Activated CD4-positive, alpha-beta T cell treated with anti-CD3 and anti-CD28 coated beads, Interleukin-2, Interleukin-6, amounts not matched to agents 100 ng/mL and 50 ng/mL, durations not matched to agents 16 hours and 8 hours (primary cell): Measurements from ENCODE around the gene KATNAL1.

Source experiments
- DNase-seq: peaks from one replicate; pipeline ENCODE4 v3.0.0-alpha.2; 2020

Gene KATNAL1

DNA sequence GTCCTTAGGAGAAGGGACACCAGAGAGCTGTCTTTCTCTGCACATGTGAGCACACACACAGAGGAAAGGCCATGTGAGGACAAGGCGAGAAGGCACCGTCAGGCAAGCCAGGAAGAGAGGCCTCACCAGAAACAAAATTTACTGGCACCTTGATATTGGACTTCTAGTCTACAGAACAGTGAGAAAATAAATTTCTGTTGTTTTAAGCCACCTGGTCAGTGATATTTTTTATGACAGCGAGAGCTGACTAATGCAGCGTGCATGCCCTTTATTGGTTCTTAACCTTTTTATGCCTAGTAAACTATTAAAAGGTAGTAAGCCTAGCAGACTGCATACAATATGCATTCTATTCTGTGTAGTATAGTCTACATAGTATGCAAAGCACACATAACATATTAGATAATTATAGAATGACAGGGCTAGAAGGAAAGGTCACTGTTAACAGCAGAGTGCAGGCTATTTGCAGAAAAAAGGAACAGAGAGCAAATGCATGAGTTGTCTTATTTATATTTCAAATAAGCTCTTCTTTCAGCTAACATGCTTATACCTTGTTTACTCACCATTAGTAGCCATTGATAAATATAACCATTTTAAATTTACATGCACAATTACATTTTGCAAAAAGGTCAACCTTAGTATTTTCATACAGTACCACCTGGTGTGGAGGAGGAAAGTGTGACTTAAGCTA, 25.2 kb upstream of the KATNAL1 start:
- no peak for DNase-seq

DNA sequence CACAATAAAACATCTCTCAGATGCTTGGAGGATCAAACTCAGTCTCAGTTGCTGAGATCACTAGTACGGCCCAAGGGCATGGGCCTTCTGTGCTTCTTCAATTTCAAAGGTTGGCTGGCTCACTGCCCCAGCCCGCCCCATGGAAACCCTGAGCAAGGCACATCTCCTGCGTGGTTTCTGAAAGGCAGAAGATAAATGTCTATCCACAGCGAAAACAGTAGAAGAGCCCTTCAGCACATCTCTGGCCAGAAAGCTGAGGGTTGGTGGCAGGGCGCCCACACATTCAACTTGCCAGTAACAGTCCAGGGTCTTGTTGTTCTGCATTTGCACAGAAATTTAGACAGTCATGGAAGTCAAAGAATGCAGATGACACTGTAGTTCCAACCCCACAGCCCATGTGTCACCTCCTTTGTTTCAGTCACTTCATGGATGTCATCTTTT, 24.0 kb upstream of the KATNAL1 start:
- no peak for DNase-seq

DNA sequence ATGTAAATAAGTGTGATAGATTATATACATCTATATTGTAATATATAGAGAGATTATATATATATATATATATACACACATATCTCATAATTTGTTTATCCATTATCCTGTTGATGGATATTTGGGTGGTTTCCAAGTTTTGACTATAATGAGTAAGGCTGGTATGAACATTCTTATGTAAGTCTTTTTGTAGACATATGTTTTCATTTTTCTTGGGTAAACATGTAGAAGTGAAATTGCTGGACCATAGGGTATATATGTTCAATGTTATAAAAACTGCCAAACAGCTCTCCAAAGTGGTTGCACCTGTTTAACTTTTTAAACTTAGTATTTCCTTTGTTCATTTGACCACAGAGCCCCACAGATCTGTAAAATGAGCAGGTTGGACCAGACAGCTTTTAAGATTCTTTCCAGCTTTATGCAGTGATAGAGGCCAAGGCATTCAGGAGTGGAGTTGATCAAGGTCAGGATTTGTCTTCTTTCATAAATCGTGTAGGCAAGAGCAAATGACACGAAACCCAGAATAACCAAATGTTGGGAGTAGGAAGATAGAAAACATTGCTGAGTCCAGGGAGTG, 21.7 kb upstream of the KATNAL1 start:
- DNase-seq = no peak

DNA sequence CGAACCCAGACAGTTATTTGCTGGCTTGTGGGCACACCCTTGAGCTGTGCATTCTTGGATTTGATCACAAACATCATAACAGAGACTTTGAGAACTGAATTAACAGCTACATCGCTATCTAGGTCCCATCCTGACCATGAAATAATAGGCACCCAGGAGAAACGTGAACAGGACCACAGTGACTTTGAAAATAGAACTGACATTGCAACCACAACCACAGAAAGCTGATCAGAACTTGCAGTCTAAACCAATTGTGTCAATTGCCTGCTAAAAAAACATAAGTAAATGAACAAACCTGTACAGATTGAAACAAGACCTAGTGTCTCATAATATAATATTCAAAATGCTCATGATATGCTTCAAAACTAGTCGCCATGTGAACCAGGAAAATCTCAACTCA, 18.3 kb upstream of the KATNAL1 start:
- no peak for DNase-seq

DNA sequence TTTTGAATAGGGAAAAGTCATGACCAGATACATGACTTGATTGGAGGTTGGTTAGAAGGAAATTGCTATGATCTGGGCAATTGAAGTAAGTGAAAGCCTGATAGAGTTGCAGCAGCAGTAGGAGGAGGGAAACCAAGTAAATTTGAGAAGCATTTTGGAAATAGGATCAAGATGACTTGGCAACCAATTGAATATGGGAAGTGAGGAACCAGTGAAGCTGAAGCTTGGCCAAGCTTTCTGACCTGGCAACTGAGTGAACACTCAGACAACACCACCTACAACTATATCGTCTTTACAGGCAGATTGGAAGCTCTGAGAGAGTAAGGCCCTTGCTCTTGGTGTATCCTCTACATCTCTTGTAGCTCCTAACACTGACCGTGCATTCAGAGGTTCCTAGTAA, 16.2 kb upstream of the KATNAL1 start:
- DNase-seq = no peak

DNA sequence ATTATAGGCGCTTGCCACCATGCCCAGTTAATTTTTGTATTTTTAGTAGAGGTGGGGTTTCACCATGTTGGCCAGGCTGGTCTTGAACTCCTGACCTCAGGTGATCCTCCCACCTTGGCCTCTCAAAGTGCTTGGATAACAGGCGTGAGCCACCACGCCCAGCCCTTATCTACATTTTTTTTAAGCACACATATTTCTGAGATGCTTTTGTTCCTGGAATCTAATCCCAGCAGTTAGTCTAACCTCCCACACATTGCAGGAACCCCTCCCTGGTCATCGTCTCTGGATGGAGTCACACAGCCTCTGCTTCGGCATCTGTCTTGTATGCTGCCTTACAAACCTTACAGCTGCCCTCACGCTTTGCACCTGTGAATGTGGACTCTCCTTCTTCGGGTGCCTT, 15.1 kb upstream of the KATNAL1 start:
- DNase-seq = no peak

DNA sequence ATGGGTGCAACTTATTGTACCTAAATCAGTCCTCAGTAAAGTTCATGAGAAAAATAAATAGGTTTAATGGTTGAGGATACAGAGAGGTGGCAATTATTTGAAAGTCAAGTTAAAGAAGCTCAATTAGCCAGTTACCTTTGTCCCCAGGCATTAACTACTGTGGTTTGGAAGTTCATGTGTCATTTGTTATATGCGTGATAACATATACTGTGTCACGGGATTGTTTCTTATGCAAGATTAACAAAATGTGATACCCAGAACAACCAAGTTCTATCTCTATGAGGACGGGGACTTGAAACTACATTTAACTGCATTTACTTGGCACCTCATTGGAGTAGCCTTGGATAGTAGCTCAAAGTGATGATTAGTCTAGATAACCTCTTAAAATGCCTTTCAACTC, 13.9 kb upstream of the KATNAL1 start:
- no peak for DNase-seq

DNA sequence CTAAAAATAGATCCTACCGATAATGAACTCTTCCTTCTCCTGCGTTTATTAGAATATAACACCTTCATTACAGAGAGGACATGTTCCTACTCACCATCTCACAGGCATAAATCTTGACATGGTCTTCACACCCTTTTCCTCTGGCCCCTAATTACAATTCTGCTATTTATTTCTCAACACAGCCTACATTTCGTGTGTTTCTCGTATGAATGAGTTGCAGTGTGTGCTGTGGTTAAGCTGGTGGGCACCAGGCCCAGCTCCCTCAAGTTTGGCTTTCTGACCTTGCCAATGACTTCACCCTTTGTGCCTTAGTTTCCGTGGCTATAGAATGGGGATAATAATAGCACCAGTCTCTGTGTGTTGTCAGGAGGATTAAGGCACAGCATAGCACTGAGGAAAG, 12.3 kb upstream of the KATNAL1 start:
- no peak for DNase-seq

DNA sequence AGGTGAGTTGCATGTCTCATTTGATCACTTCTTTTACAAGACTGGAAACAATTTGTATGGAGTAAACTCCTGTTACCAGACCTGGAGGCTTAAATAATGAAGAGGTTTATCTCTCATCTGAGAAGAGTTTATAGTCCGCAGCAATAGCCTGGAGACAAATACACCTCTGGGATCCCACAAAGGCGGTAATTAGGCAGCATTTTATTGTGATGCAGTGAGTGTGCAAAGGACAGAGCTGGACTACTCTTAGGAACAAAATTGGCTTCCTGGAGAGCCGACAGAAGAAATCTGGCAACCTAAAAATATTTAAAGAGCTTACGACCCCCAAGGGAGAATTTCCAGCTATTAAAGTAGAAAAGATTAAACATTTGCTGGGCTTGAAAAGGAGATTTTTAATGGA, 11.8 kb upstream of the KATNAL1 start:
- no peak for DNase-seq

DNA sequence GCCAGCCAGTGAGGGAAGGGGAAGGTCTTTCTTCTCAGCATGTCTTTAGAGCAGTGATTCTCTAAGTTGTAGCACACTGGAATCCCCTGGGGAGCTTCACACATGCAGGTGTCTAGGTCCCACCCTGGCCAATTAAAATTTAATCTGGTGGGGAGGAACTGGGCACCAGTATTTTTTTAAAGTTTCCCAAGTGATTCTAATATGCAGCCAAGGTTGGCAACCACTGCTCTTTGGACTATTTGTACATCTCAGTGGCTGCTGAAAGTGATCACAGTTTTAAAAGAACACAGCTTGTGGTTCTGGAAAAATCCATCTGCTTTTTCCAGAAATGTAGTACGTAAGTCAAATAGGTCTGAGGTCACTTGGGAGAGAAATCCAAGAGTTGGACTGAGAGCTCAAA, 10.7 kb upstream of the KATNAL1 start:
- DNase-seq = no peak

DNA sequence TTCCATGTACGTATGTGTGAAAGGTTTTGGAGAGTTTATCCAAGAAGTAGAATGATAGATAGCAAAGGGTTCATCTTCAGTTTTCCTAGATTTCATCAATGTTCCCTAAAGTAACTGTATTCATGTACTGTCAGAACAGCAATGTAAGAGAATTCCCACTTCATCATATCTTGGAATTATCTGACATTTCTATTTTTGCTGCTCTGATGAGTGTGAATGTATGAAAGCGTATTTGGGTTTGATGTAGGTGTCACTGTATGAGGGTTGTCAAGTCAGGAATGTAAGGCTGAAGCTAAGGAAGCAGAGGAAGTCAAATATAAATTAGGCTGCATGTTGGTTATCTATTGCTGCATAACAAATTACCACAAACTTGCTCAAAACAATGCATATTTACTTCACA, 7.2 kb upstream of the KATNAL1 start:
- no peak for DNase-seq

DNA sequence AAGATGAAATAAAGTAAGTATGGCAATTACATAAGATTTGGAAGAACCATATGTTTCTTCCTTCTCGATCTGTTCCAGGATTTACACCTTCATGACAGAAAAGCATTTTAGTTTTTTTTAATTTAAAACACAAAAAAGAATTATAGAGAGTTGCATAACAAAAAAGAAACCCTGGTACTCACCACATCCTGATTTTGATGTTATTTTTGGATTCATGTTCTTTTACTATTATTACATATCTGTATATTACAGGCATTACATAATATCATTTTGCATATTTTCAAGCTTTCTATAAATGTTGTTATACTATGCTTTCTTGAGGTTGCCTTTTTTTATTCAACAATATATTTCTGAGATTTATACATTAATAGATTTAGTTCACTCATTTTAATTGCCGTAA, 6.7 kb upstream of the KATNAL1 start:
- DNase-seq = no peak

DNA sequence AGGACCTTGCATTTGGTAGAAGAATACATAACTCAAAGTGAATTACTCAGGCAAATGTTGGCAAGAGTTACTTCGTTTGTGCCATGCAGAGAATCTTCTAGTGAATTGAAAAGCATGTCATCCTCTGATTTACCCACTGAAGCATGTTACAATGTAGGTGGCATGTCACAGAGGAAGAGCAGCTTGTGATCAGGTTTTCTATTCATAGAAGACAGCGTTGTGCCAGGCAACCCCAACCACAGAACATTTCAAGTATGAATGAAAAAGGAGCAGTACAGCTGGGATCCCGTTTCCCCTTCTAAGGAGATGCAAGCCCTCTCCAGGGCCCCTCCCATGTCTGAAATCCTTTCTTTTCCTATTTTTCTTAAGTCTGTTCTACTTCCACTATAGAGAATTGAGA, 6.0 kb upstream of the KATNAL1 start:
- no peak for DNase-seq

DNA sequence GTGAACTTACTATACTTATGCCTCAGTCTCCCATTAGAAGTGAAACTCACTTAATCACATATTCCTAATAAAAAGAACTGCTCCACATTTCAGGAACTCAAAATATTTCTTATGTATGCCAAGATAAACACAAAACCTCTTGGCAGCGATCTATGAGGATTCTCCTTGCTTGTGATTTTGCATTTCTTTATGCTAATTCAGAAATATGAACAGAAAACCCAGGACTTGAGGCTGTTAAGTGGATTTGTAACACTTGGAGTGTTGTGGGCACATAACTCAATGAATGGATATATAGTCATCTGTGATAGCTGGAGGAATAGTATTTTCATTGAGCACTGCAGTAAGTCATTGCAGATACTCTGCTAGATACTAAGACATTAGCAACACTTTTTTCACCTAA, 5.6 kb upstream of the KATNAL1 start:
- no peak for DNase-seq

DNA sequence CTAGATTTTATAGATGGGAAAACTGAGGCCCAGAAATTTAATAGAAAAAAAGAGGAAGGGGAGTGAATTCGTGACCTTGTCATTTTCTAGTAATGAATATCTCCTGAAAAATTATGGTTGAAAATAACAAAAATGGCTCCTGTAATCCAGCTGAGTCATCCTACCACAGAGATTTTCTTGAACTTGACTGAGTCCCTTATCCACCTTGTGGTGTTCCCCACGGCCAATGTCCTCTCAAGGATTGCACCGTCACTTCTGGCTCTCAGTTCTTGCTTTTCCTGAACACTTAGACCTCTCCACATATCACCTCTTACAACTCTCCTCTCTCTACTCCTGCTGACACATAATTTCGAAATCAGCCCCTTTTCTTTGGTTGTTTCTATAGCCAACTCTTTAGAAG, 1.2 kb upstream of the KATNAL1 start:
- peak; percentile 50 for DNase-seq

DNA sequence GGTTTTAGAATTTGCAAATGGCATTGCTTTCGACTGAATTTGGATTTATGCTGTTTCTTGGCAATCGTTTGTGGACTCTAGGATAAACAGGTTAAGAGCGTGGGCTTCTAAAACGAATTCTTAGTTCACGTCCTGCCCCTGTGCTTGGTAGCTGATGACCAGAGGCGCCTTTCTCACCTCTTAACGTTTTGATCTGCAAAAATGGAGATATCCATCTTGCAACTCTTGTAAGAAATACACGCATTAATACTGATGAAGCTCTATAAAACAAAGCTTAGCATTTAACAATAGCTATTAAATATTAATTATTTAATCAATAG, 580 bp upstream of the KATNAL1 start:
- DNase-seq = no peak

DNA sequence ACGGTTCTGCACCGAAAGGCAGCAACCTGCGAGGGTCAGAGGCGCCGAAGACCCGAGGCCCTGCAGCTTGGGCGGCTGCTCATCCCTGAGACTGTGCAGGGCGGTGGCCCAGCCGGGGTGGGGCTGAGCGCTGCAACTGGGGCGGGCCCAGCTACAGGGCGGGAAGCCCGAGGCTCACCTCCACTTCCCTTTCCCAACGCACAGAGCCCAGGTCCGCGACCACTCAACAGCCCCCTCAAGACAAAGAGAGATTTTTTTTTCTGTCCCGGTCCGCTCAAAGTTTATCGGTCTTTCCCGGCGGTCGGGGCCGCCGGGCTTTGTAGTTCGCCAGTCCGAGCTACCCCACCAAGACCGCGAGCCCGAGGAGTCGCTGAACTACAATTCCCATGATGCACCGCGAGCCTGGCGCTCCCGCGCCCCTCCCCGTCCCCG, 573 bp downstream of the KATNAL1 start:
- DNase-seq = peak; percentile 95

DNA sequence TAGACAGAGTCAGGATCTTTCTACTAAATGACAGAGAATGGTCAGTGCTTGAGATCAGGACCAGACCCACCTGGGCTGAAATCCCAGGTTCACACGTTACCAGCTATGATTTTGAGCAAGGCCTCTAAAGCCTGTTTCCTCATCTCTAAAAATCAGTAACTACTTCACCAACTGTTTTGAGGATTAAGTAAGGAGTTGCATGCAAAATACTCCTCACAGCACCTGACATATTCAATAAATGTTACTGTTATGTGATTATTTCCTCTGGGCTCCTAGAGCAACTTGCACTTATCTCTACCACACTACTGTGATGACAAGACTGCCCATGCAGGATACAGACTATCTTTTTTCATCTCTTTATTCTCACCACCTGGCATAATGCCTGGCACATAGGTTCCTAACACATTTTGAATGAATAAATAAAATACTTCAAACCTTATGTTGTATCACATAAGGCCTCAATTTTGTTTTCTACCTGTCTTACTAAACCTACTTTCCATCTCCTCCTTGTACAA, 1.8 kb downstream of the KATNAL1 start:
- DNase-seq = peak; percentile 20

DNA sequence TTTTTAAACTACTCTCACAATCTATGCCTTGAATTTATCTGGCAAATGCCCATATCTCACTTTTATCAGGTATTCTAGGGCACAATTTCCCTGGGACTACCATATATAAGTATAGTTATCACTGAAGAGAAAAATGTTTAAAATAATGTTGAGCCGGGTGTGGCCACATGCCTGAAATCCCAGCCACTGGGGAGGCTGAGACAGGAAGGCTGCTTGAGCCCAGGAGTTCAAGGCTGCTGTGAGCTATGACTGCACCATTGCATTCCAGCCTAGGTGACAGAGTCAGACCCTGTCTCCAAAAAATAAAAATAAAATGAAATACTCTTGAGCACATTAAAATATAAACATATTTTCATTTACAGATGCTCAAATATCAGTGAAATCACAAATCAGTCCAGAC, 4.1 kb downstream of the KATNAL1 start:
- no peak for DNase-seq

DNA sequence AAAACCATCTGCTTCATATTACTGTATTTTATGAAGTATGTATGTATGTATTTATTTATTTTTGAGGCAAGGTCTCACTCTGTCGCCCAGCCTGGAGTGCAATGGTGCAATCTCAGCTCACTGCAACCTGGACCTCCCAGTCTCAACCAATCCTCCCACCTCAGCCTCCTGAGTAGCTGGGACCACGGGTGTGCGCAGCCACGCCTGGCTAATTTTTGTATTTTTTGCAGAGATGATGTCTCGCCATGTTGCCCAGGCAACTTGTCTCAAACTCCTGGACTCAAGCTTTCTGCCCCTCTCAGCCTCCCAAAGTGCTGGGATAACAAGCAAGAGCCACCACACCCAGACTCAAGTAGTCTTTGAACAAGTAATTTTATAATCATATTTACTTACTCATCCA, 5.5 kb downstream of the KATNAL1 start:
- DNase-seq = no peak

DNA sequence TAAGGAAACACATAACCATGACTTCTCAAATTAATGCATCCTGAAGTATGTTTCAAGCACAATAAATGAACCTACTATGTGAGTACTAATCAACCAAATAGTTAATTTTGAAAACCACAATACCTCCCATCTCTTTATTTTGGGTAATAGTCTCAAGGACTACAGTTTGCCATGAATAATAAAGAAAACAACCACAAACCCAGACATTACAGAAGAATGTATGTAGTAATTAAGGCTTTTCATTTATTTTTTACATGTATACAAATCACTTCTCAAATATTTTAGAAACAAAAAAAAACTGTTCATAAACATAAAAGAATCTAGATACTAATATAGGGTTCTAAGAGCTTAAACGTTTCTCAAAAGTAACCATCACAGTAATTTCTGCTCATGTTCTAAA, 6.8 kb downstream of the KATNAL1 start:
- DNase-seq = no peak

DNA sequence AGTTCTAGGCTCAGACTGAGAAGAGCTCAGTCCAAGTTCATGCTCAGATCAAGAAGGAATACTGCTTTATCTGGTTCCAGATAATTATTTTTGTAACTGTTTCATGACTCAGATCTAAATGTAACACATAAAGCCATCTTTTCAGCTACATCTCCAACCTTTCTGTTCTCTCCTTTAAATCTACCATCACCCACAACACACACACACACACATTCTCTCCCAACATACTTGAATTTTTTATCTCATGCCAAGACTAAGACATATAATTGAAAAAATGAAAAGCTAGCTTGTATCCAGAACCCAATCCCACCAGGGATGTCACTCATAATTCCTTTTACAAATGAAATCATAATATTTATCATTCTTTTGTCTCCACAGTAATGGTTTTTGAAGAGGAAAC, 7.6 kb downstream of the KATNAL1 start:
- DNase-seq = no peak

DNA sequence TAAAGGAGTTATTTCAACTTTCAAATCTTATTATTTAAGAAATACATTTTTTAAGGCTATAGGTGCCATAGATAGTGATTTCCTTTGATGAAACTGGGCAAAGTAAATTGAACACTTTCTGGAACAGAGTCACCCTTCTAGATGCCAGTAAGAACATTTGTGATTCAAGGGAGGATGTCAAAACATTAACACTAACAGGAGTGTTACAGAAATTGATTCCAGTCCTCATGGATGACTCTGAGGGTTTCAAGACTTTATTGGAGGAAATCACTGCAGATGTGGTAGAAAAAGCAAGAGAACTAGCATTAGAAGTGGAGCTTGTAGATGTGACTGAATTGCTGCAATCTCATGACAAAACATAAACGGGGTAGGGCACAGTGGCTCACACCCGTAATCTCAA, 12.2 kb downstream of the KATNAL1 start:
- no peak for DNase-seq

DNA sequence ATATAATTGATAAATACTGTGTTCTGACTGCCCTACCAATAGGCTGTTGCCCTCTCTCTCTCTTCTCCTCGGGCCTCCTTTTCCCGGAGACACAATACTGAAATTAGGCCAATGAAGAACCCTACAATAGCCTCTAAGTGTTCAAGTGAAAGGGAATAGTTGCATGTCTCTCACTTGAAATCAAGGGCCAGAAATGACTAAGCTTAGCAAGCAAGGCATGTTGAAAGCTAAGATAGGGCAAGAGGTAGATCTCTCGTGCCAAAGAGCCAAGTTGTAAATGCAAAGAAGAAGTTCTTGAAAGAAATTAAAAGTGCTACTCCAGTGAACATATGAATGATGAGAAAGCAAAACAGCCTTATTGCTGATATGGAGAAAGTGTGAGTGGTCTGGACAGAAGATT, 13.3 kb downstream of the KATNAL1 start:
- no peak for DNase-seq

DNA sequence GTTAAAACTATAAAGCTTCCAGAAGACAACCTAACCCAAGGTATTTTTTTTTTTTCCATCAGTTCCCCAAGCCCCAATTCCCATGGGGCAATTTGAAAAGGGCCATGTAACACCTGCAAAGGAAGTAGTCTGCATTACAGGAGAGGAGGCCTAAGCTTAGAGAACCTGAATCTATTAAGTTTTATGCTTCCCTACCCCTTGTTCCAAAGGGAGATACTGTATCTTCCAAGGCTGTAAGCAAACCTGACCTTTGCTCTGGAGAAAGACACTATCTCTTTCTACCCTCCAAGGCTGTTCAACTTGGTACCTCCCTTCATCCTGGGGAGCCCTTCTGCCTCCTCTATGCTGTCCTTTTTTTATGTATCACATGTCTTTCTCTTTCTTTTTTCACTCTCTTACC, 15.0 kb downstream of the KATNAL1 start:
- DNase-seq = no peak
